Measurements from ENCODE around the gene ZNF618. TPM values are rescaled to one million over a fixed set of nuclear protein-coding genes. Genes with fewer than 3 reads are reported as not detected.

The ZNF618 gene
- total and polyA plus RNA-seq, 2 experiments from 2014 or later = 12.1 to 22.1 TPM

DNA sequence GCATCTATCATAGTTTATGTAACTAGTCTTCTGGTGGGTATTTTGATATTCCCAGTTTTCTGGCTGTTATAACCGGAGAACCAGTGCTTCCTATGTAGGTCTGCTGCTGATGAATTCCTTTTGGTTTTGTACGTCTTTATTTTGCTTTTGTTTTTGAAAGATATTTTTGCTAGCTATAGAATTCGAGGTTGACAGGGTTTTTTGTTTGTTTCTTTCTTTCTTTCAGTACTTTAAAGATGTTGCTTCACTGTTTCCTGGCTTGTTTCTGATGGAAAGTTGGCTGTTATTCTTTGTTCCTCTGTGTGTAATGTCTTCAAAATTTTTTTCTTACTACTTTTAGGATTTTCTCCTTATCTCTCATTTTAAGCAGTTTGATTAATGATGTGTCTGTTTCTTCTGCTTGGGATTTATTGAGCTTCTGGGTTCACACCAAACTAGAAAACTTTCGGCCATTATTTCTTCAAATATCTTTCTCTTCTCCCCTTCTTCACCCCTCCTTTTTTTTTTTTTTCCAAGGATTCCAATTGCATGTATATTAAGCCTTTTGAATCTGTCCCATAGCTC is 27.5 kb downstream of the ZNF618 start:
- peaks cover 13% of the 10 kb centered on the region; the same call in 1 of the 2 replicates for H4K20me1 ChIP-seq (replicated peaks; ENCODE audit: insufficient read depth)
- no peak overlapping the region for H3K4me2 ChIP-seq
- Mint-ChIP-seq H3K9me3 (no peaks in the 10 kb centered on the region; the same call in 1 of the 3 replicates), H3K36me3 (ENCODE audit: low read depth) (peaks cover 12% of the 10 kb centered on the region; the same call in 1 of the 3 replicates), H3K4me3 (no peak overlapping the region), H3K27me3 (ENCODE audit: insufficient read depth, low read depth, poor library complexity) (peaks cover 5% of the 10 kb centered on the region), H3K27ac (no peak overlapping the region), H3K4me1 (peaks cover 24% of the 10 kb centered on the region)
- no peaks in the 10 kb centered on the region for H3F3A ChIP-seq (replicated peaks; ENCODE audit: low read depth)
- ATAC-seq = no peak
- no peak overlapping the region for H2AFZ ChIP-seq
- H3K36me3 ChIP-seq (ENCODE audit: insufficient read depth) = no peaks in the 10 kb centered on the region
- no peaks in the 10 kb centered on the region for H3K4me1 ChIP-seq (ENCODE audit: insufficient read depth)
- TF ChIP-seq NANOG (IDR thresholded peaks at IDR 0.05; ENCODE audit: borderline replicate concordance) (no peak), EZH2phosphoT487 (IDR thresholded peaks at IDR 0.05; ENCODE audit: unreplicated experiment) (no peak), ZNF331 (CRISPR knock-in tag; IDR thresholded peaks at IDR 0.05; ENCODE audit: low read depth) (no peak), JUNB (IDR thresholded peaks at IDR 0.05; ENCODE audit: unreplicated experiment) (no peak), EZH2 (IDR thresholded peaks at IDR 0.05; ENCODE audit: low read depth, unreplicated experiment) (no peak), ZNF114 (CRISPR knock-in tag; IDR thresholded peaks at IDR 0.05) (no peak), POLR2AphosphoS5 (IDR thresholded peaks at IDR 0.05; ENCODE audit: low read depth) (no peak), CREB1 (CRISPR knock-in tag; IDR thresholded peaks at IDR 0.05; ENCODE audit: low read depth) (no peak), STAT1 (IDR thresholded peaks at IDR 0.05; ENCODE audit: unreplicated experiment) (no peak)
- TF ChIP-seq, protein P1, sequence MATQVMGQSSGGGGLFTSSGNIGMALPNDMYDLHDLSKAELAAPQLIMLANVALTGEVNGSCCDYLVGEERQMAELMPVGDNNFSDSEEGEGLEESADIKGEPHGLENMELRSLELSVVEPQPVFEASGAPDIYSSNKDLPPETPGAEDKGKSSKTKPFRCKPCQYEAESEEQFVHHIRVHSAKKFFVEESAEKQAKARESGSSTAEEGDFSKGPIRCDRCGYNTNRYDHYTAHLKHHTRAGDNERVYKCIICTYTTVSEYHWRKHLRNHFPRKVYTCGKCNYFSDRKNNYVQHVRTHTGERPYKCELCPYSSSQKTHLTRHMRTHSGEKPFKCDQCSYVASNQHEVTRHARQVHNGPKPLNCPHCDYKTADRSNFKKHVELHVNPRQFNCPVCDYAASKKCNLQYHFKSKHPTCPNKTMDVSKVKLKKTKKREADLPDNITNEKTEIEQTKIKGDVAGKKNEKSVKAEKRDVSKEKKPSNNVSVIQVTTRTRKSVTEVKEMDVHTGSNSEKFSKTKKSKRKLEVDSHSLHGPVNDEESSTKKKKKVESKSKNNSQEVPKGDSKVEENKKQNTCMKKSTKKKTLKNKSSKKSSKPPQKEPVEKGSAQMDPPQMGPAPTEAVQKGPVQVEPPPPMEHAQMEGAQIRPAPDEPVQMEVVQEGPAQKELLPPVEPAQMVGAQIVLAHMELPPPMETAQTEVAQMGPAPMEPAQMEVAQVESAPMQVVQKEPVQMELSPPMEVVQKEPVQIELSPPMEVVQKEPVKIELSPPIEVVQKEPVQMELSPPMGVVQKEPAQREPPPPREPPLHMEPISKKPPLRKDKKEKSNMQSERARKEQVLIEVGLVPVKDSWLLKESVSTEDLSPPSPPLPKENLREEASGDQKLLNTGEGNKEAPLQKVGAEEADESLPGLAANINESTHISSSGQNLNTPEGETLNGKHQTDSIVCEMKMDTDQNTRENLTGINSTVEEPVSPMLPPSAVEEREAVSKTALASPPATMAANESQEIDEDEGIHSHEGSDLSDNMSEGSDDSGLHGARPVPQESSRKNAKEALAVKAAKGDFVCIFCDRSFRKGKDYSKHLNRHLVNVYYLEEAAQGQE (IDR thresholded peaks at IDR 0.05; ENCODE audit: unreplicated experiment) = no peak
- TF ChIP-seq, protein P2, sequence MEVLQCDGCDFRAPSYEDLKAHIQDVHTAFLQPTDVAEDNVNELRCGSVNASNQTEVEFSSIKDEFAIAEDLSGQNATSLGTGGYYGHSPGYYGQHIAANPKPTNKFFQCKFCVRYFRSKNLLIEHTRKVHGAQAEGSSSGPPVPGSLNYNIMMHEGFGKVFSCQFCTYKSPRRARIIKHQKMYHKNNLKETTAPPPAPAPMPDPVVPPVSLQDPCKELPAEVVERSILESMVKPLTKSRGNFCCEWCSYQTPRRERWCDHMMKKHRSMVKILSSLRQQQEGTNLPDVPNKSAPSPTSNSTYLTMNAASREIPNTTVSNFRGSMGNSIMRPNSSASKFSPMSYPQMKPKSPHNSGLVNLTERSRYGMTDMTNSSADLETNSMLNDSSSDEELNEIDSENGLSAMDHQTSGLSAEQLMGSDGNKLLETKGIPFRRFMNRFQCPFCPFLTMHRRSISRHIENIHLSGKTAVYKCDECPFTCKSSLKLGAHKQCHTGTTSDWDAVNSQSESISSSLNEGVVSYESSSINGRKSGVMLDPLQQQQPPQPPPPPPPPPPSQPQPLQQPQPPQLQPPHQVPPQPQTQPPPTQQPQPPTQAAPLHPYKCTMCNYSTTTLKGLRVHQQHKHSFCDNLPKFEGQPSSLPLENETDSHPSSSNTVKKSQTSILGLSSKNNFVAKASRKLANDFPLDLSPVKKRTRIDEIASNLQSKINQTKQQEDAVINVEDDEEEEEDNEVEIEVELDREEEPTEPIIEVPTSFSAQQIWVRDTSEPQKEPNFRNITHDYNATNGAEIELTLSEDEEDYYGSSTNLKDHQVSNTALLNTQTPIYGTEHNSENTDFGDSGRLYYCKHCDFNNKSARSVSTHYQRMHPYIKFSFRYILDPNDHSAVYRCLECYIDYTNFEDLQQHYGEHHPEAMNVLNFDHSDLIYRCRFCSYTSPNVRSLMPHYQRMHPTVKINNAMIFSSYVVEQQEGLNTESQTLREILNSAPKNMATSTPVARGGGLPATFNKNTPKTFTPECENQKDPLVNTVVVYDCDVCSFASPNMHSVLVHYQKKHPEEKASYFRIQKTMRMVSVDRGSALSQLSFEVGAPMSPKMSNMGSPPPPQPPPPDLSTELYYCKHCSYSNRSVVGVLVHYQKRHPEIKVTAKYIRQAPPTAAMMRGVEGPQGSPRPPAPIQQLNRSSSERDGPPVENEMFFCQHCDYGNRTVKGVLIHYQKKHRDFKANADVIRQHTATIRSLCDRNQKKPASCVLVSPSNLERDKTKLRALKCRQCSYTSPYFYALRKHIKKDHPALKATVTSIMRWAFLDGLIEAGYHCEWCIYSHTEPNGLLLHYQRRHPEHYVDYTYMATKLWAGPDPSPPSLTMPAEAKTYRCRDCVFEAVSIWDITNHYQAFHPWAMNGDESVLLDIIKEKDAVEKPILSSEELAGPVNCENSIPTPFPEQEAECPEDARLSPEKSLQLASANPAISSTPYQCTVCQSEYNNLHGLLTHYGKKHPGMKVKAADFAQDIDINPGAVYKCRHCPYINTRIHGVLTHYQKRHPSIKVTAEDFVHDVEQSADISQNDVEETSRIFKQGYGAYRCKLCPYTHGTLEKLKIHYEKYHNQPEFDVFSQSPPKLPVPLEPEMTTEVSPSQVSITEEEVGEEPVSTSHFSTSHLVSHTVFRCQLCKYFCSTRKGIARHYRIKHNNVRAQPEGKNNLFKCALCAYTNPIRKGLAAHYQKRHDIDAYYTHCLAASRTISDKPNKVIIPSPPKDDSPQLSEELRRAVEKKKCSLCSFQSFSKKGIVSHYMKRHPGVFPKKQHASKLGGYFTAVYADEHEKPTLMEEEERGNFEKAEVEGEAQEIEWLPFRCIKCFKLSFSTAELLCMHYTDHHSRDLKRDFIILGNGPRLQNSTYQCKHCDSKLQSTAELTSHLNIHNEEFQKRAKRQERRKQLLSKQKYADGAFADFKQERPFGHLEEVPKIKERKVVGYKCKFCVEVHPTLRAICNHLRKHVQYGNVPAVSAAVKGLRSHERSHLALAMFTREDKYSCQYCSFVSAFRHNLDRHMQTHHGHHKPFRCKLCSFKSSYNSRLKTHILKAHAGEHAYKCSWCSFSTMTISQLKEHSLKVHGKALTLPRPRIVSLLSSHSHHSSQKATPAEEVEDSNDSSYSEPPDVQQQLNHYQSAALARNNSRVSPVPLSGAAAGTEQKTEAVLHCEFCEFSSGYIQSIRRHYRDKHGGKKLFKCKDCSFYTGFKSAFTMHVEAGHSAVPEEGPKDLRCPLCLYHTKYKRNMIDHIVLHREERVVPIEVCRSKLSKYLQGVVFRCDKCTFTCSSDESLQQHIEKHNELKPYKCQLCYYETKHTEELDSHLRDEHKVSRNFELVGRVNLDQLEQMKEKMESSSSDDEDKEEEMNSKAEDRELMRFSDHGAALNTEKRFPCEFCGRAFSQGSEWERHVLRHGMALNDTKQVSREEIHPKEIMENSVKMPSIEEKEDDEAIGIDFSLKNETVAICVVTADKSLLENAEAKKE (CRISPR knock-in tag; IDR thresholded peaks at IDR 0.05) = no peak
- TF ChIP-seq, protein P3, sequence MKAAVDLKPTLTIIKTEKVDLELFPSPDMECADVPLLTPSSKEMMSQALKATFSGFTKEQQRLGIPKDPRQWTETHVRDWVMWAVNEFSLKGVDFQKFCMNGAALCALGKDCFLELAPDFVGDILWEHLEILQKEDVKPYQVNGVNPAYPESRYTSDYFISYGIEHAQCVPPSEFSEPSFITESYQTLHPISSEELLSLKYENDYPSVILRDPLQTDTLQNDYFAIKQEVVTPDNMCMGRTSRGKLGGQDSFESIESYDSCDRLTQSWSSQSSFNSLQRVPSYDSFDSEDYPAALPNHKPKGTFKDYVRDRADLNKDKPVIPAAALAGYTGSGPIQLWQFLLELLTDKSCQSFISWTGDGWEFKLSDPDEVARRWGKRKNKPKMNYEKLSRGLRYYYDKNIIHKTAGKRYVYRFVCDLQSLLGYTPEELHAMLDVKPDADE (IDR thresholded peaks at IDR 0.05) = no peak
- TF ChIP-seq, protein P4, sequence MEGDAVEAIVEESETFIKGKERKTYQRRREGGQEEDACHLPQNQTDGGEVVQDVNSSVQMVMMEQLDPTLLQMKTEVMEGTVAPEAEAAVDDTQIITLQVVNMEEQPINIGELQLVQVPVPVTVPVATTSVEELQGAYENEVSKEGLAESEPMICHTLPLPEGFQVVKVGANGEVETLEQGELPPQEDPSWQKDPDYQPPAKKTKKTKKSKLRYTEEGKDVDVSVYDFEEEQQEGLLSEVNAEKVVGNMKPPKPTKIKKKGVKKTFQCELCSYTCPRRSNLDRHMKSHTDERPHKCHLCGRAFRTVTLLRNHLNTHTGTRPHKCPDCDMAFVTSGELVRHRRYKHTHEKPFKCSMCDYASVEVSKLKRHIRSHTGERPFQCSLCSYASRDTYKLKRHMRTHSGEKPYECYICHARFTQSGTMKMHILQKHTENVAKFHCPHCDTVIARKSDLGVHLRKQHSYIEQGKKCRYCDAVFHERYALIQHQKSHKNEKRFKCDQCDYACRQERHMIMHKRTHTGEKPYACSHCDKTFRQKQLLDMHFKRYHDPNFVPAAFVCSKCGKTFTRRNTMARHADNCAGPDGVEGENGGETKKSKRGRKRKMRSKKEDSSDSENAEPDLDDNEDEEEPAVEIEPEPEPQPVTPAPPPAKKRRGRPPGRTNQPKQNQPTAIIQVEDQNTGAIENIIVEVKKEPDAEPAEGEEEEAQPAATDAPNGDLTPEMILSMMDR (conservative IDR thresholded peaks at IDR 0.05; ENCODE audit: low read depth in 2 of 2) = no peak
- no peak overlapping the region for H3K4me3 ChIP-seq
- H3K9me2 ChIP-seq (ENCODE audit: insufficient read depth) = no peaks in the 10 kb centered on the region; the same call in 1 of the 2 replicates
- no peak for DNase-seq (ENCODE audit: low spot score)
- no peak overlapping the region for H3K27ac ChIP-seq (ENCODE audit: low read depth)
- no peaks in the 10 kb centered on the region for H3K27me3 ChIP-seq (ENCODE audit: insufficient read depth)
- peaks cover 75% of the 10 kb centered on the region for H3K79me2 ChIP-seq (replicated peaks; ENCODE audit: insufficient read depth)
